Stromal cell of bone marrow (primary cell): ENCODE data around the gene ZNF668.

Source experiments
- DNase-seq: peaks from one replicate; pipeline ENCODE4 v3.0.0-alpha.2; 2012; ENCODE audit warnings: low read depth

ZNF668 gene

GRCh38 chr16:31073970-31074813 lies at the start of gene ZNF668, which contains the start of gene ZNF646:
Gene ZNF668, minus strand, starts transcription at chr16:31074240. Its CDS starts 9,781 bp downstream, at chr16:31064459.
Gene ZNF646, plus strand, starts transcription at chr16:31074422. Its CDS starts 1,903 bp downstream, at chr16:31076325.
- DNase-seq: peak; percentile 98

GRCh38 chr16:31120129-31120528 lies 46.1 kb upstream of the ZNF668 start:
- DNase-seq: no peak

GRCh38 chr16:31118223-31119155 lies 44.4 kb upstream of the ZNF668 start:
- DNase-seq: peak; percentile 24

GRCh38 chr16:31117384-31118222 lies 43.6 kb upstream of the ZNF668 start, which contains the start of gene KAT8:
Gene KAT8, plus strand, starts transcription at chr16:31117664. Its CDS starts 18 bp downstream, at chr16:31117682.
- DNase-seq: peak; percentile 96

- no peak for DNase-seq
Observed at GRCh38 chr16:31114468-31114867, 40.4 kb upstream of the ZNF668 start.

GRCh38 chr16:31113121-31114120 lies 39.4 kb upstream of the ZNF668 start:
- DNase-seq: no peak

GRCh38 chr16:31112711-31113110 lies 38.7 kb upstream of the ZNF668 start:
- DNase-seq: no peak

GRCh38 chr16:31111881-31112466 lies 37.9 kb upstream of the ZNF668 start:
- no peak for DNase-seq

- DNase-seq: no peak
Observed at GRCh38 chr16:31110106-31111034, 36.3 kb upstream of the ZNF668 start.

- no peak for DNase-seq
Observed at GRCh38 chr16:31109622-31110021, 35.6 kb upstream of the ZNF668 start.

GRCh38 chr16:31108794-31109558 lies 34.9 kb upstream of the ZNF668 start:
- DNase-seq: no peak

GRCh38 chr16:31108035-31108793 lies 34.2 kb upstream of the ZNF668 start, which contains the start of gene BCKDK:
Gene BCKDK, plus strand, starts transcription at chr16:31108386. Its CDS starts 838 bp downstream, at chr16:31109224.
- DNase-seq: peak; percentile 38

GRCh38 chr16:31107465-31107867 lies 33.4 kb upstream of the ZNF668 start:
- DNase-seq: no peak

- DNase-seq: no peak
Observed at GRCh38 chr16:31106509-31107464, 32.7 kb upstream of the ZNF668 start.

- no peak for DNase-seq
Observed at GRCh38 chr16:31105677-31106213, 31.7 kb upstream of the ZNF668 start.
